Effector memory CD4-positive, alpha-beta T cell (primary cell): ENCODE data around the gene CELF2.

Experiments
- DNase-seq, 3 donors: peaks; one replicate each; pipeline ENCODE4 v3.0.0-alpha.2; 2020
- H3K27ac ChIP-seq: 2 replicates; pipeline ENCODE4 v1.7.0; 2013; ENCODE audit warnings: mild to moderate bottlenecking, low read length, moderate library complexity; ENCODE audit not compliant: insufficient read depth, poor library complexity, severe bottlenecking
- H3K27me3 ChIP-seq: replicated peaks from 2 replicates; pipeline ENCODE4 v1.7.0; 2013; ENCODE audit warnings: mild to moderate bottlenecking, low read length; ENCODE audit not compliant: insufficient read depth, control insufficient read depth, poor library complexity, severe bottlenecking
- H3K36me3 ChIP-seq: 2 replicates; pipeline ENCODE4 v1.7.0; 2013; ENCODE audit warnings: mild to moderate bottlenecking, low read length, moderate library complexity; ENCODE audit not compliant: control insufficient read depth, insufficient read depth
- H3K4me1 ChIP-seq: 2 replicates; pipeline ENCODE4 v1.7.0; 2013; ENCODE audit warnings: low read length, mild to moderate bottlenecking; ENCODE audit not compliant: control insufficient read depth, insufficient read depth, poor library complexity, severe bottlenecking
- H3K4me3 ChIP-seq: 2 replicates; pipeline ENCODE4 v1.7.0; 2013; ENCODE audit warnings: low read length, low read depth, mild to moderate bottlenecking; ENCODE audit not compliant: insufficient read depth, poor library complexity, severe bottlenecking
- H3K9me3 ChIP-seq: 2 replicates; pipeline ENCODE4 v1.7.0; 2013; ENCODE audit warnings: mild to moderate bottlenecking, low read length, moderate library complexity; ENCODE audit not compliant: control insufficient read depth

The CELF2 gene

GRCh38 chr10:11138314-11139033, 120.8 kb downstream of the CELF2 start:
- Histone ChIP-seq H3K36me3 (no peaks in the 10 kb centered on the region), H3K4me1 (peaks cover 17% of the 10 kb centered on the region), H3K9me3 (no peaks in the 10 kb centered on the region), H3K27me3 (no peaks in the 10 kb centered on the region), H3K27ac (no peak overlapping the region), H3K4me3 (no peak overlapping the region)
- no peak for DNase-seq

- peaks cover 38% of the 10 kb centered on the region for H3K4me1 ChIP-seq
Measured at GRCh38 chr10:11140963-11141362, 123.3 kb downstream of the CELF2 start.

GRCh38 chr10:11141571-11142091, 124.0 kb downstream of the CELF2 start:
- Histone ChIP-seq H3K27me3 (no peaks in the 10 kb centered on the region), H3K36me3 (no peaks in the 10 kb centered on the region), H3K4me3 (no peak overlapping the region), H3K27ac (peak overlapping the region; percentile 34), H3K9me3 (no peaks in the 10 kb centered on the region), H3K4me1 (peaks cover 44% of the 10 kb centered on the region)
- DNase-seq: no peak

More at GRCh38 chr10:11140963-11141362, 123.3 kb downstream of the CELF2 start:
- no peaks in the 10 kb centered on the region for H3K27me3 ChIP-seq
- H3K4me3 ChIP-seq: no peak overlapping the region
- H3K27ac ChIP-seq: peak overlapping the region; percentile 34
- H3K36me3 ChIP-seq: no peaks in the 10 kb centered on the region
- no peak for DNase-seq
- H3K9me3 ChIP-seq: no peaks in the 10 kb centered on the region

- DNase-seq: no peak
- no peaks in the 10 kb centered on the region for H3K9me3 ChIP-seq
- H3K4me1 ChIP-seq: peaks cover 56% of the 10 kb centered on the region
- H3K27me3 ChIP-seq: no peaks in the 10 kb centered on the region
- no peaks in the 10 kb centered on the region for H3K36me3 ChIP-seq
- H3K4me3 ChIP-seq: no peak overlapping the region
- no peak overlapping the region for H3K27ac ChIP-seq
Measured at GRCh38 chr10:11142777-11143176, 125.1 kb downstream of the CELF2 start.

- H3K36me3 ChIP-seq: no peaks in the 10 kb centered on the region
- no peaks in the 10 kb centered on the region for H3K27me3 ChIP-seq
- DNase-seq: no peak
- H3K9me3 ChIP-seq: no peaks in the 10 kb centered on the region
- no peak overlapping the region for H3K27ac ChIP-seq
- peaks cover 61% of the 10 kb centered on the region for H3K4me1 ChIP-seq
- H3K4me3 ChIP-seq: no peak overlapping the region
Measured at GRCh38 chr10:11143242-11143641, 125.6 kb downstream of the CELF2 start.

- no peaks in the 10 kb centered on the region for H3K36me3 ChIP-seq
- H3K4me3 ChIP-seq: no peak overlapping the region
- no peak for DNase-seq
- peak overlapping the region; percentile 94 for H3K27ac ChIP-seq
- no peaks in the 10 kb centered on the region for H3K27me3 ChIP-seq
- H3K4me1 ChIP-seq: peaks cover 76% of the 10 kb centered on the region
- H3K9me3 ChIP-seq: no peaks in the 10 kb centered on the region
Measured at GRCh38 chr10:11144626-11145494, 127.2 kb downstream of the CELF2 start.

GRCh38 chr10:11145495-11145855, 127.8 kb downstream of the CELF2 start:
- no peaks in the 10 kb centered on the region for H3K27me3 ChIP-seq
- H3K27ac ChIP-seq: peak overlapping the region; percentile 94
- no peaks in the 10 kb centered on the region for H3K9me3 ChIP-seq
- peak; percentile 46 to 58 (median 56) for DNase-seq
- no peak overlapping the region for H3K4me3 ChIP-seq
- H3K36me3 ChIP-seq: no peaks in the 10 kb centered on the region
- peaks cover 81% of the 10 kb centered on the region for H3K4me1 ChIP-seq

- Histone ChIP-seq H3K27me3 (no peaks in the 10 kb centered on the region), H3K4me3 (no peak overlapping the region), H3K4me1 (peaks cover 80% of the 10 kb centered on the region), H3K9me3 (no peaks in the 10 kb centered on the region), H3K27ac (peak overlapping the region; percentile 94), H3K36me3 (no peaks in the 10 kb centered on the region)
- no peak for DNase-seq
Measured at GRCh38 chr10:11146402-11147171, 128.9 kb downstream of the CELF2 start.

GRCh38 chr10:11147722-11148121, 130.1 kb downstream of the CELF2 start:
- peaks cover 86% of the 10 kb centered on the region for H3K4me1 ChIP-seq
- DNase-seq: no peak

More at GRCh38 chr10:11147722-11148121, 130.1 kb downstream of the CELF2 start:
- Histone ChIP-seq H3K9me3 (no peaks in the 10 kb centered on the region), H3K36me3 (no peaks in the 10 kb centered on the region), H3K27me3 (no peaks in the 10 kb centered on the region), H3K27ac (peak overlapping the region; percentile 94), H3K4me3 (peak overlapping the region; percentile 16)
